Activated CD4-positive, CD25-positive, alpha-beta regulatory T cell treated with anti-CD3 and anti-CD28 coated beads, Interleukin-2, amount 50 U/mL, for 72 hours (primary cell): Measurements from ENCODE around the gene PLA2G2C.

Experiments used
- DNase-seq: peaks from one replicate; pipeline ENCODE4 v3.0.0; 2021

The PLA2G2C gene

GRCh38 chr1:20183035-20183434 is 3.3 kb downstream of the PLA2G2C start:
- no peak for DNase-seq

- no peak for DNase-seq
These were observed 3.9 kb downstream of the PLA2G2C start for GRCh38 chr1:20182415-20182814.

- no peak for DNase-seq
These were observed 5.5 kb downstream of the PLA2G2C start for GRCh38 chr1:20180844-20181207.

- DNase-seq: no peak
These were observed 6.0 kb downstream of the PLA2G2C start for GRCh38 chr1:20180129-20180843.

- no peak for DNase-seq
These were observed 6.8 kb downstream of the PLA2G2C start for GRCh38 chr1:20179371-20180128.

GRCh38 chr1:20178634-20179370 is 7.5 kb downstream of the PLA2G2C start:
- no peak for DNase-seq

DNA sequence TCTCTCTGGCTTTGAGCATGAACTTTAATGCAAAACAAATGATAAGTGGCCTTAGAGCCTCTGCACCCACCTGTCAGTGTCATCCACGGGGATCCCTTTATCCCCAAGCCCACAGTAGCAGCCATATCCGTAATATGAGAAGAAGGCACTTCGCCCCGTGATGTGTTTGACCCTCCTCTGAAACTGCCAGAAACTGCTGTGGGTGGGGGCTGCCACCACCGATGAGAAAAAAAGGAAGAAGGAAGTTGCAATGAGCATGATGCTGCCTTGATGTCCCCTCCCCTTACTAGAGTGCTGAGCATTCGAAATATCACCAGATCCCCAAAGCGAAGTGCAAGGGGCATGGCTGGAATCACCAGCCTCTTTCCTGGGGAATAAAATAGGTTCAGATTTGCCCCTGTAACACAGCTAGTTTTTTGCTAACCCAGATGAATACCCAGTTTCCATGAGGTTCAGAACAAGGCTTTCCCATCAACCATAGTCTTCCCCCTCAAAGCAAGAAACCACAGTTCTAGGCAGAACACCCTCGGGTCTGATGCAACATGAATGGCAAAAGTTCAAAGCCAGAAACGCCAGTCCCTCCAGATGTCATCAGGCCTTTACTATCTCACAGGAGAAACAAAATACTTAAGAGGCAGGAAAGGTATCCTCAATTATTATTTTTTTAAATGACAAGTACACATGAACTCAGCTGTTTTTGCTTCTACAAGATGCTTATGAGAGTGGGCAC is 11.2 kb downstream of the PLA2G2C start:
- no peak for DNase-seq

DNA sequence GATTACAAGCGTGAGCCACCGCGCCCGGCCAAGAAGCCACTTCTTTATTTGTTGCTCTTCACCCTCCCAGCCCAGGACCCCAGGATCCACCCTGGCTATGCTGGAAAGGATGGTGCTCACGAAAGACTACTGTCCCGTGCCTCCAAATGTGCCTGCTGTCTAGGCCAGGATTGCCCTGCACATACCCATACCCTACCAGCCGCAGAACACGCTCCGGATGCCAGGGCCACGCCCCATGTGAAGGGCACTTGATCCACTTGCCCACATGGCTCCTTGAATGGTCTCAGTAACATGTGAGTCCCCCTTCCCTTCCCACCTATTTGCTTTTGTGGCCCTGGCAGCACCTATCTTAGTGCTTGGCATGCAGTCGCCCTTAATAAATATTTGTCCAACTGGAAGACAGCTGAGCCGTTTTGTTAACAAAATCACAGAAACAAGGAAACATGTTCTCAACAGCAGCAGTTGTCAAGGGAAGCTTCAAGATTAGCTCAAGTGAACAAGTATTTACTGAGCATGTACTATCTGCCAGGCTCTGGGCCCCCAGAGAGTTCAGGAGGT is 14.2 kb downstream of the PLA2G2C start:
- DNase-seq: no peak

- DNase-seq: no peak
These were observed 16.4 kb downstream of the PLA2G2C start for GRCh38 chr1:20169932-20170331.

GRCh38 chr1:20168564-20169491 is 17.5 kb downstream of the PLA2G2C start:
- DNase-seq: no peak

DNA sequence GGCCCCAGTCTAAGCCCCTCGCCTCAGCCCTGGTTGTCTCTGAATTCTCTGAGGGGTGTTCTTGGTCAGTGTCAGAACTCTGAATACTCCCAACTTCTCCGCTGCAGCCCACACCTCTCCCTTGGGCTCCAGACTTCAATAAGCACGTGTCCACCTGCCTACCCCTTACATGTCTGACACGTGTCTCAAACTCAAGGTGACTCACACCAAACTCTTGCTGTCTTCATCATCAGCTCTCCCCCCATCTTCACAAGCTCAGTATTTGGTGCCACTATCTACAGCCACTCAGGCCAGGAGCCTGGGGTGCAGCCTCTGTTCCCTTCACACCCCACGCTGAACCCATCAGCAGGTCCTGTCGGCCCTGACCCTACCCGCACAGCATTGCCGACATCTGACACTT is 19.2 kb downstream of the PLA2G2C start:
- no peak for DNase-seq

GRCh38 chr1:20166051-20166450 is 20.3 kb downstream of the PLA2G2C start:
- no peak for DNase-seq

- DNase-seq: no peak
These were observed 20.8 kb downstream of the PLA2G2C start for GRCh38 chr1:20165522-20165951.

GRCh38 chr1:20164694-20165202 is 21.6 kb downstream of the PLA2G2C start:
- no peak for DNase-seq

GRCh38 chr1:20160034-20160433 is 26.3 kb downstream of the PLA2G2C start:
- no peak for DNase-seq

DNA sequence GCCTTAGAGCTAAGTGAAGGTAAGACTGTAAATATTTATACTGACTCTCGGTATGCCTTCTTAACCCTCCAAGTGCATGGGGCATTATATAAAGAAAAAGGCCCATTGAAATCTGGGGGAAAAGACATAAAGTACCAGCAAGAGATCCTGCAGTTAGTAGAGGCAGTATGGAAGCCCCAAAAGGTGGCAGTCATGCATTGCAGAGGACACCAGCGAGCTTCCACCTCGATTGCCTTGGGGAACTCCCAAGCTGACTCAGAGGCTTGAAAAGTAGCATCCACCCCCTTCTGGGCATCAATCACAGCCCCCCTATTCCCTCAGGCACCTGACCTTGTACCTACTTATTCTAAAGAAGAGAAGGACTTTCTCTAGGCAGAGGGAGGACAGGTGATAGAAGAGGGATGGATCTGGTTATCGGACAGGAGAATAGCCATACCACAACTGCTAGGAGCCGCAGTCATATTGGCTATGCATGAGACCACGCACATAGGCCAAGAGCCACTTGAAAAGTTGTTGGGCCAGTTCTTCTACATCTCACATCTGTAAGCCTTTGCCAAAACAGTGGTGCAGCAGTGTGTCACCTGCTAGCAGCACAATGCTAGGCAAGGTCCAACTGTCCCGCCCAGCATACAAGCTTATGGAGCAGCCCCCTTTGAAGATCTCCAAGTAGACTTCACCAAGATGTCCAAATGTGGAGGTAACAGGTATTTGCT is 27.8 kb downstream of the PLA2G2C start:
- DNase-seq: no peak

DNA sequence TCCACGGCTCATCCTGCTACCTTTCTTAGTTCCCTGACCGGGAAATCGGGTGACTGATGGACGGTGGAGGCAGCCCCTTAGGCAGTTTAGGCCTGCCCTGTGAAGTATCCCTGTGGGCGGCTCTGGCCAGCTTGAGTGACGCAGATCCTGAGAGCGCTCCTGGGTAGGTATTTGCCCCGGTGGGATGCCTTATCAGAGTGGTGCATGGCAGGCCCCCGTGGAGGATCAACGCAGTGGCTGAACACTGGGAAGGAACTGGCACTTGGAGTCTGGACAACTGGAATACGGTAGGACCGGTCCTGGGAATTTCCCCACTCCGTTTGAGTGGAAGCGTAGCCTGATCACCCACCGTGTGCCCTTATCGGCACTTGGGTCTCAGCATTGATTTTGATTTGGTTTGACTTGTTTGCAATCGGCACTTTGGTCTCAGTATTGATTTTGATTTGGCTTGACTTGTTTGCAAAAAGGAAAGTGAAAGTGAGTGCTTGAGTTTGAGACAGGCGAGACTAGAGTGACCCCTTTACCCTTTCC is 32.0 kb downstream of the PLA2G2C start:
- DNase-seq: no peak

DNA sequence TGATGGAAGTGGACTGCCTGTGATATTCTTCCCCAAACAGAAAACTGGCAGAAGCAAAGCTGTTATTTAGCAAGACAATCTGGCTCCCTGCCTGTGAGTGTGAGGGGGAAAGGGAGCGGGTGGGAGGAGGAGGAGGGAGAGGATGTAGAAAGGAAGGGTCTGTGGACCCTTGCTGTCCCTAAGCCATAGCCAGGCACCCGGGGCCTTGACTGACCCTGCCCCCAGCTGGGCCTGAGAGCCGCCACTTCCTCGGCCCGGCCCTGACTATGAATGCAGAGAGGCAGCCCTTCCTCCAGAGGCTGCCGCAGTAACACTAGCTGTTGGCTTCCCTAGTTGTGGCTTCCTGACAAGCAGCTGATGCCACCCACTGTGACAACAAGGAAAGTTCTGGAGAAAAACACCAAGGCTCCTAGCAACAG is 33.3 kb downstream of the PLA2G2C start:
- DNase-seq: no peak

GRCh38 chr1:20152599-20152930 is 33.8 kb downstream of the PLA2G2C start:
- DNase-seq: no peak

DNA sequence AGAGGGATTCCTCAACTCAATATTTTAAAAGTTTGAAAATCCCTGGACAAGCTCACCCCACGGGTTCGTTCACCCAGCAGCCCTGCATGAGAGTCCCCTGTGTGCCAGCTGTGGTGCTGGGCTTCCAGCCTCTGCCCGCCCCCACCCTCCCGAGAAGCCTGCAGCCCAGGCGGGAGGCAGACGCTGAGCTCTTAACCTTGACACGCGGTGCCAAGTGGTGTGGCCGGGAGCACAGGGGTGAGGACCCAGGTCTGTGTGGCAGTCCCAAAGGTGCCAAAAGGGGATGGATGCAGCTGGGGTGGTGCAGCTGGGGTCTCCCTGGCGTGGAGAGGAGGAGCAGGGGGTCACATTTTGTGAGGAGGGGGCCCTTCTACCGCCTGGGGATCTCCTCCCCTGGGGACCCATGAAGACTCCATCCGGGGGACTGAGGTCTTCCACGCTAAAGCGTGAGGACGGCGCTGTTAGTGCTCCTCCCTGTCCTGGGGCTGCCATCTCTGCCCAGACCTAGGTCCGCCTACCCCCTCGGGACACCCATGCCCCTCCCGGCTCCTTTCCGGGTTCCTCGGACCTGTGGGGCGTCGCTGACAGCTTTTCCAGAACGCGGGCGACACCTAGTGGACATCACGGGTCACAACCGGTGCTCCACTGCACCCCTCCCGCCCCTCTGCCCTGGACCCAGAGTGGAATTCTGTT is 34.3 kb downstream of the PLA2G2C start:
- peak; percentile 83 for DNase-seq
